A549 (cell line): ENCODE data around the gene PLLP. TPM values are rescaled to one million over a fixed set of nuclear protein-coding genes. Genes with fewer than 3 reads are reported as not detected.

Experiments
- ATAC-seq, 2 experiments: fragments of 200-7000 bp in 1 of 2; fragments of >200 bp in 1 of 2; cut with Nextera tagmentation in 1 of 2; cut with Tn5 transposase in 1 of 2; 3 replicates each; pipeline versions ENCODE4 v1.8.0 to v1.9.1; 2018 to 2020; ENCODE audit warnings: mild to moderate bottlenecking in 1 of 2, moderate library complexity in 1 of 2
- CTCF ChIA-PET: fragments of 300-600 bp; sonication (Branson Sonifier 250); formaldehyde crosslinking; extraction: SDS; loops from one replicate; lab custom pipeline; 2021; ENCODE audit warnings: antibody characterized with exemption, inconsistent platforms; lab: Yijun Ruan, JAX
- POLR2A ChIA-PET: fragments of 350-600 bp; formaldehyde crosslinking; extraction: SDS; loops from one replicate; lab custom pipeline; 2021; ENCODE audit warnings: antibody characterized with exemption, inconsistent platforms; lab: Yijun Ruan, JAX
- DNase-seq, 2 experiments: peaks; one replicate each; pipeline versions ENCODE4 v3.0.0 to v3.0.0-alpha.2; 2011 to 2016; ENCODE audit warnings: low read depth in 1 of 2, low spot score in 1 of 2
- FAIRE-seq: peaks from 2 replicates; lab custom pipeline; 2011; peaks lifted over from hg19 to GRCh38; lab: Jason Lieb, UNC
- H3K27ac ChIP-seq, 2 experiments: fragments of >200 bp; sonication (Bioruptor Twin); formaldehyde crosslinking; 3 replicates each; pipeline ENCODE4 v1.5.1; 2016 to 2017
- H3K4me1 ChIP-seq: fragments of >200 bp; sonication (Bioruptor Twin); formaldehyde crosslinking; 3 replicates; pipeline ENCODE4 v1.6.1; 2016
- H3K4me2 ChIP-seq: fragments of >200 bp; sonication (Bioruptor Twin); formaldehyde crosslinking; 3 replicates; pipeline ENCODE4 v1.6.1; 2016
- H3K4me3 ChIP-seq: fragments of >200 bp; sonication (Bioruptor Twin); formaldehyde crosslinking; 3 replicates; pipeline ENCODE4 v1.5.1; 2016
- H3K9me3 ChIP-seq: fragments of >200 bp; sonication (Bioruptor Twin); formaldehyde crosslinking; 3 replicates; pipeline ENCODE4 v1.6.1; 2016
- ATOH8 ChIP-seq: fragments of 250-450 bp; sonication (Bioruptor Pico); IDR thresholded peaks from 2 replicates; pipeline ENCODE4 v1.5.0; 2020; ENCODE audit warnings: low read depth, mild to moderate bottlenecking, moderate library complexity
- BCL3 ChIP-seq: fragments of >200 bp; sonication (Bioruptor Twin); formaldehyde crosslinking; IDR thresholded peaks from 3 replicates; pipeline ENCODE4 v1.6.1; 2016
- CBX8 ChIP-seq: fragments of 200-600 bp; sonication (generic); IDR thresholded peaks from 2 replicates; pipeline ENCODE4 v1.6.1; 2016
- CEBPB ChIP-seq, 2 experiments: fragments of >200 bp in 1 of 2; sonication (Bioruptor Twin) in 1 of 2; formaldehyde crosslinking in 1 of 2; IDR thresholded peaks; 2 replicates each; pipeline ENCODE4 v1.6.1; 2012 to 2016
- E2F6 ChIP-seq: IDR thresholded peaks from 2 replicates; pipeline ENCODE4 v1.6.1; 2012; ENCODE audit warnings: low read depth, borderline replicate concordance
- ELK1 ChIP-seq: fragments of 150-350 bp; IDR thresholded peaks from 2 replicates; pipeline ENCODE4 v1.6.1; 2014; ENCODE audit warnings: low read depth, mild to moderate bottlenecking, low read length
- EP300 ChIP-seq, 2 experiments: fragments of >200 bp; sonication (Bioruptor Twin); formaldehyde crosslinking; IDR thresholded peaks; 2 replicates in 1 of 2; 3 replicates in 1 of 2; pipeline ENCODE4 v1.6.1; 2016 to 2017
- ESRRA ChIP-seq: fragments of 150-350 bp; IDR thresholded peaks from 2 replicates; pipeline ENCODE4 v1.6.1; 2014; ENCODE audit warnings: mild to moderate bottlenecking, low read length, borderline replicate concordance
- FOSB ChIP-seq: fragments of 250-450 bp; sonication (Bioruptor Pico); IDR thresholded peaks from 2 replicates; pipeline ENCODE4 v1.5.0; 2020; ENCODE audit warnings: mild to moderate bottlenecking, moderate library complexity
- GATA3 ChIP-seq: IDR thresholded peaks from 2 replicates; pipeline ENCODE4 v1.6.1; 2012; ENCODE audit warnings: borderline replicate concordance
- HEYL ChIP-seq: fragments of 250-450 bp; sonication (Bioruptor Pico); IDR thresholded peaks from 2 replicates; pipeline ENCODE4 v1.8.0; 2021; ENCODE audit warnings: mild to moderate bottlenecking, moderate library complexity
- JUN ChIP-seq, 2 experiments: fragments of >200 bp; sonication (Bioruptor Twin); formaldehyde crosslinking; IDR thresholded peaks; 2 replicates in 1 of 2; 3 replicates in 1 of 2; pipeline ENCODE4 v1.6.1; 2016 to 2017
- JUNB ChIP-seq: fragments of >200 bp; sonication (Bioruptor Twin); formaldehyde crosslinking; IDR thresholded peaks from 2 replicates; pipeline ENCODE4 v1.6.1; 2016
- KDM1A ChIP-seq: fragments of 200-600 bp; sonication (generic); IDR thresholded peaks from 2 replicates; pipeline ENCODE4 v1.6.1; 2016; ENCODE audit warnings: low read depth, mild to moderate bottlenecking
- KDM5A ChIP-seq: fragments of 200-600 bp; sonication (generic); IDR thresholded peaks from 2 replicates; pipeline ENCODE4 v1.6.1; 2016; ENCODE audit warnings: antibody characterized with exemption, mild to moderate bottlenecking
- MAX ChIP-seq: IDR thresholded peaks from 2 replicates; pipeline ENCODE4 v1.6.1; 2012
- MAZ ChIP-seq: fragments of 150-350 bp; IDR thresholded peaks from 2 replicates; pipeline ENCODE4 v1.6.1; 2014; ENCODE audit warnings: antibody characterized with exemption, low read depth, low read length, borderline replicate concordance
- MYC ChIP-seq: IDR thresholded peaks from 2 replicates; pipeline ENCODE4 v1.6.1; 2012; ENCODE audit warnings: mild to moderate bottlenecking, inconsistent platforms, low read length, improper control_type of control experiment, borderline replicate concordance
- NFE2L2 ChIP-seq: fragments of 150-350 bp; conservative IDR thresholded peaks from 2 replicates; pipeline ENCODE4 v1.6.1; 2014; ENCODE audit warnings: low read length
- NR3C1 ChIP-seq: fragments of >200 bp; sonication (Bioruptor Twin); formaldehyde crosslinking; IDR thresholded peaks from 3 replicates; pipeline ENCODE4 v1.6.1; 2017
- PHF8 ChIP-seq: fragments of 200-600 bp; sonication (generic); IDR thresholded peaks from 2 replicates; pipeline ENCODE4 v1.6.1; 2016; ENCODE audit warnings: low read depth, mild to moderate bottlenecking, antibody characterized with exemption, moderate library complexity, borderline replicate concordance
- POLR2A ChIP-seq: IDR thresholded peaks from 2 replicates; pipeline ENCODE4 v1.6.1; 2012; ENCODE audit warnings: mild to moderate bottlenecking, low read length
- RFX5 ChIP-seq: fragments of 450-650 bp; IDR thresholded peaks from 2 replicates; pipeline ENCODE4 v1.7.1; 2014; ENCODE audit warnings: antibody characterized with exemption, mild to moderate bottlenecking, moderate library complexity
- RNF2 ChIP-seq: fragments of 200-600 bp; sonication (generic); IDR thresholded peaks from 2 replicates; pipeline ENCODE4 v1.6.1; 2016; ENCODE audit warnings: low read depth, mild to moderate bottlenecking, antibody characterized with exemption, moderate library complexity, borderline replicate concordance
- SMC3 ChIP-seq: fragments of >200 bp; sonication (Bioruptor Twin); formaldehyde crosslinking; IDR thresholded peaks from 3 replicates; pipeline ENCODE4 v1.6.1; 2018; ENCODE audit warnings: inconsistent platforms
- TP53 ChIP-seq: fragments of 250-450 bp; sonication (Bioruptor Pico); IDR thresholded peaks from 2 replicates; pipeline ENCODE4 v1.5.0; 2021; ENCODE audit warnings: mild to moderate bottlenecking, moderate library complexity
- ZC3H11A ChIP-seq: fragments of 450-650 bp; IDR thresholded peaks from 2 replicates; pipeline ENCODE4 v1.6.1; 2014; ENCODE audit warnings: antibody characterized with exemption, mild to moderate bottlenecking
- ZNF302 ChIP-seq: fragments of 250-450 bp; sonication (Bioruptor Pico); IDR thresholded peaks from 2 replicates; pipeline ENCODE4 v1.9.0; 2021; ENCODE audit warnings: inconsistent platforms, mild to moderate bottlenecking, moderate library complexity
- WGBS: methylation state at CpG from one replicate; pipeline ENCODE4 v1.1.6; 2017; ENCODE audit errors: missing lambda C conversion rate; 5-methylcytosine and 5-hydroxymethylcytosine counted together
- polyA plus RNA-seq, 4 experiments: library from polyadenylated mRNA; depleted of rRNA in 3 of 4; stranded (reverse); fragments of >200 nt; fragmentation: RNase III in 1 of 4; extraction: RNeasy Plus Mini Kit Qiagen cat#74134 plus additional on column Dnase treatment in 1 of 4; gene quantifications; 2 replicates in 3 of 4; 3 replicates in 1 of 4; pipeline ENCODE4 v1.2.3, GENCODE V29; 2011 to 2017

Gene PLLP
- polyA plus RNA-seq, 2 of the 4 experiments (the other 2 are of a cell fraction) = 1.8 to 3.3 TPM

DNA sequence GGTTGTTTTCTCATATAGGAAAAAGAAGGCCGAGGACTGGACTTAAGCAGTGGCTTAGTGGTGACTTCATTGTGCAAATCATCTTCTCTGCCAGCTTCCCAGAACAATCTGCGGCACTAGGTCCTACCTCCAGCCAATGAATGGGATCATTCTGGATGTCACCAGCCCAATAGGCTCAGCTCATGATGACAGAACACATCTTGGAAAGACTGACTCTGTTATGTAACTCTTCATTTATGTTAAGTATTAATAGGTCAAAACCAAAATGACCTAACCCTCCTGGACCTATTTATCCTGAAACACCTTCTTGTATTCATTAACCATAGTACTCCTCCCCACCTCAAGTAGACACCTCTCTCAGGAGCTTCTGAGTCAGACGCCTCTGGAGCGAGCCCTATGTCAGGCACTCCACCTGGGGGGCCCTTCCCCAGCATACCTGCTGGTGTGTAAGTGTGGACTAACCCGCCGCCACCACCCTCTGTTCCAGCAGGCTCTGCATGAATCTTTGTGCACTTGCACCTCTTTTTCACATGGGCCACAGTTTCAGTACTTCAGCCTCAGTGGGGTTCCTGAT is 32.2 kb downstream of the PLLP start:
- Histone ChIP-seq H3K4me1 (peaks cover 11% of the 10 kb centered on the region), H3K9me3 (no peaks in the 10 kb centered on the region), H3K4me2 (no peak overlapping the region), H3K4me3 (no peak overlapping the region), H3K27ac (no peak overlapping the region)
- POLR2A ChIA-PET = no interaction called here
- FAIRE-seq (no peak), DNase-seq (no peak), ATAC-seq (no peak)
- CTCF ChIA-PET = interaction anchor here (1.6 kb wide), 2 partner anchors 48 to 164 kb away, joined by 5 to 7 read pairs; no protein-coding TSS in a partner anchor
- 86% methylated on average over 6 of the region's 6 CpGs for WGBS
- TF ChIP-seq RFX5 (no peak), CBX8 (no peak), ELK1 (no peak), E2F6 (no peak), SMC3 (no peak), NR3C1 (no peak), GATA3 (no peak), MAX (no peak), KDM1A (no peak), ZNF302 (no peak), BCL3 (no peak), NFE2L2 (no peak), MAZ (no peak), POLR2A (no peak), TP53 (CRISPR knock-in tag) (no peak), JUNB (no peak), FOSB (CRISPR knock-in tag) (no peak), KDM5A (no peak), RNF2 (no peak), EP300 (IDR thresholded peaks at IDR 0.05) (no peak)

- ChIA-PET CTCF (interaction anchor here (1.1 to 1.6 kb wide), 3 partner anchors 49 to 166 kb away, joined by 3 to 7 read pairs (median 5); no protein-coding TSS in a partner anchor), POLR2A (no interaction called here)
- TF ChIP-seq CEBPB (IDR thresholded peaks at IDR 0.05) (no peak), MYC (no peak), RNF2 (no peak), NR3C1 (no peak), ATOH8 (CRISPR knock-in tag) (no peak), E2F6 (no peak), SMC3 (no peak), PHF8 (no peak), HEYL (no peak), EP300 (IDR thresholded peaks at IDR 0.05) (no peak), JUN (IDR thresholded peaks at IDR 0.05) (no peak), ELK1 (no peak), ESRRA (no peak), ZC3H11A (no peak), KDM5A (no peak)
- Histone ChIP-seq H3K9me3 (no peaks in the 10 kb centered on the region), H3K4me1 (peaks cover 11% of the 10 kb centered on the region), H3K27ac (no peak overlapping the region), H3K4me2 (no peak overlapping the region), H3K4me3 (no peak overlapping the region)
- ATAC-seq (no peak), FAIRE-seq (no peak), DNase-seq (no peak)
- WGBS = 85% methylated on average over 2 of the region's 2 CpGs
Observed at GRCh38 chr16:57251352-57251751, 33.1 kb downstream of the PLLP start.
